Stimulated activated CD4-positive, alpha-beta T cell treated with anti-CD3 and anti-CD28 coated beads, Interleukin-12 subunit alpha, Interleukin-12 subunit beta, amount 100 ng/mL, for 4 hours (primary cell): ENCODE data around the gene UBE2Z.

Source experiments
- DNase-seq: peaks from one replicate; pipeline ENCODE4 v3.0.0-alpha.2; 2020

The UBE2Z gene

GRCh38 chr17:48961516-48962233 lies 53.5 kb downstream of the UBE2Z start:
- DNase-seq, result no peak

GRCh38 chr17:48970224-48970623 lies 62.0 kb downstream of the UBE2Z start:
- DNase-seq, result no peak

DNA sequence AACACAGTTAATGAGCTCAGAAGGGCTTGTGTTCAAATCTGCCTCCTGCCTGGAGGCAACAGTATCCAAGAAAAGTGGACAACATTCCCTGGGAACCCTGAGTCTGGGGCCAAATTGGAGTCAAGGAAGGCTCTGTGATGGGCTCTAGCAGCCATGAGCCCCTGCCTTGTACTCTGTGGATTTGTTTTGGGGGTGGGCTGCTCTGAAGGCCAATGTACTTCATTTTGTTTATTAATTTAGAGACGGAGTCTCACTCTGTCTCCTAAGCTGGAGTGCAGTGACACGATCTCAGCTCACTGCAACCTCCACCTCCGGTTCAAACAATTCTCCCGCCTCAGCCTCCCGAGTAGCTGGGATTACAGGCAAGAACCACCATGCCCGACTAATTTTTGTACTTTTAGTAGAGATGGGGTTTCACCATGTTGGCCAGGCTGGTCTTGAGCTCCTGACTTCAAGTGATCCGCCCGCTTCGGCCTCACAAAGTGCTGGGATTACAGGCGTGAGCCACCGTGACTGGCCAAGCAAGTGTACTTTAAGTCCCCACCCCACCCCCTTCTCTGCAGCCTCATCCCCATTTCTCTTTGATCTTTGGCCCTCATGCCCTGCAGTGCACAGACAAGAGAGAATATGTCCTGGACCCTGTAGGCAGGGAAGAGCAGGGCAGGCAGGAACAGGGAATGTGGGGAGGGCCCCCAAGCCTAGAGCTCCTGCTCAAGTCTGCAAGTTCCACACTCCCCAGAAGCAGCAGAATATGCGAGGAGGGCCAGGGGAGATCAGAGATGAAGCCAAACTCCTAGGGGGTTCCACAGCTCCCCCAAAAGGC lies 62.9 kb downstream of the UBE2Z start:
- DNase-seq, result no peak

DNA sequence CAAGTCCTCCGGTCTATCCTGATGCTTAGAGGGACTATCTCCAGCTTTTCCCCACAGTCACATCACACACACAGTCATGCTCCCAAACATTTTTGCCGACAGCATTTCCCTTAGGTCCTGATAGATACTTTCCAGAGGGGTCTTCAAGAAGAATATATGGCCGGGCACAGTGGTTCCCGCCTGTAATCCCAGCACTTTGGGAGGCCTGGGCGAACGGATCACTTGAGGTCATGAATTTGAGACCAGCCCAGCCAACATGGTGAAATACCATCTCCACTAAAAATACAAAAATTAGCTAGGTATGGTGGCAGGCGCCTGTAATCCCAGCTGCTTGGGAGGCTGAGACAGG lies 64.5 kb downstream of the UBE2Z start:
- no peak for DNase-seq

GRCh38 chr17:48973806-48974205 lies 65.6 kb downstream of the UBE2Z start:
- no peak for DNase-seq
